Right lobe of liver (tissue), 4 donors: ENCODE data around the gene SPECC1L.

Source experiments
- CTCF ChIP-seq, 4 donors: fragments of 200-600 bp in 3 of 4; fragments of 450-650 bp in 1 of 4; IDR thresholded peaks; one replicate each; pipeline versions ENCODE4 v1.5.1 to v1.8.0; 2016 to 2022; ENCODE audit warnings: antibody characterized with exemption in 4 of 4, mild to moderate bottlenecking in 2 of 4
- POLR2A ChIP-seq: fragments of 450-650 bp; IDR thresholded peaks from one replicate; pipeline ENCODE4 v1.6.1; 2017; ENCODE audit warnings: antibody characterized with exemption, mild to moderate bottlenecking
- donor health status: DM: no; HTN: no; CAD: no.
- donor health status: DM: no; HTN: no; CAD: no.
- donor health status: DM: no; HTN: yes; CAD: no.

GRCh38 chr22:24386937-24387471, 116.4 kb downstream of the SPECC1L start:
- TF ChIP-seq POLR2A, result no peak
- no peak for TF ChIP-seq CTCF (IDR thresholded peaks at IDR 0.05)
